NCI-H446 treated with DMSO at 0.1 percent for 48 hours (cell line): Measurements from ENCODE around the gene AP1M1.

Experiments used
- DNase-seq: peaks from one replicate; lab custom pipeline; 2025; lab: John Stamatoyannopoulos, UW

AP1M1 gene

GRCh38 chr19:16207490-16208025, 9.8 kb downstream of the AP1M1 start:
- no peak for DNase-seq

GRCh38 chr19:16208064-16208759, 10.5 kb downstream of the AP1M1 start:
- no peak for DNase-seq

- no peak for DNase-seq
Observed at GRCh38 chr19:16208847-16209665, 11.3 kb downstream of the AP1M1 start.

- DNase-seq: no peak
Observed at GRCh38 chr19:16210168-16210567, 12.5 kb downstream of the AP1M1 start.

- DNase-seq: no peak
Observed at GRCh38 chr19:16213076-16213475, 15.4 kb downstream of the AP1M1 start.

GRCh38 chr19:16216744-16217670, 19.3 kb downstream of the AP1M1 start:
- no peak for DNase-seq

GRCh38 chr19:16217716-16218451, 20.2 kb downstream of the AP1M1 start:
- DNase-seq: no peak

GRCh38 chr19:16218851-16219250, 21.1 kb downstream of the AP1M1 start:
- DNase-seq: no peak

GRCh38 chr19:16222806-16223205, 25.1 kb downstream of the AP1M1 start:
- no peak for DNase-seq

GRCh38 chr19:16223746-16224145, 26.0 kb downstream of the AP1M1 start:
- no peak for DNase-seq

- DNase-seq: no peak
Observed at GRCh38 chr19:16224293-16225045, 26.8 kb downstream of the AP1M1 start.

GRCh38 chr19:16225279-16226183, 27.8 kb downstream of the AP1M1 start:
- no peak for DNase-seq

- no peak for DNase-seq
Observed at GRCh38 chr19:16226184-16226591, 28.5 kb downstream of the AP1M1 start.

GRCh38 chr19:16226878-16227836, 29.4 kb downstream of the AP1M1 start:
- DNase-seq: no peak

GRCh38 chr19:16227837-16228636, 30.3 kb downstream of the AP1M1 start:
- DNase-seq: no peak

GRCh38 chr19:16228637-16229321, 31.1 kb downstream of the AP1M1 start:
- no peak for DNase-seq

GRCh38 chr19:16229322-16229641, 31.6 kb downstream of the AP1M1 start:
- no peak for DNase-seq
